Right ventricle myocardium superior (tissue), 1 donor: ENCODE results near the gene BRCA2. TPM values are rescaled to one million over a fixed set of nuclear protein-coding genes. Genes with fewer than 3 reads are reported as not detected.

Source experiments
- ATAC-seq: fragments of 200-7000 bp; cut with Tn5 transposase; one replicate; pipeline ENCODE4 v1.9.1; 2020; ENCODE audit warnings: mild to moderate bottlenecking; ENCODE audit not compliant: poor library complexity
- DNase-seq: peaks from one replicate; pipeline ENCODE4 v3.0.0-alpha.2; 2020
- intact Hi-C: fragments of 100-400 bp; cut with DNase I; formaldehyde crosslinking; loops from one replicate; pipeline ENCODE4 v1.11.2; 2022
- long read RNA-seq: library from polyadenylated mRNA; unstranded; transcript quantifications from one replicate; pipeline ENCODE4 v2.0.0, GENCODE V29; 2021
- total RNA-seq: library from RNA; stranded (reverse); fragmentation: NEBNext Ultra II Directional; extraction: Animal tissue kit (Norgen Biotek cat#: 25700); gene quantifications from one replicate; pipeline ENCODE4 v1.2.1, GENCODE V29; 2021
- donor health status: DM: no; HTN: yes; CAD: no; lungs with severe emphysema.

The BRCA2 gene
- total RNA-seq, result 0.43 TPM
- long read RNA-seq, result 0 reads

GRCh38 chr13:32315238-32316027 is at the start of gene BRCA2, which contains the start of gene ZAR1L:
Gene BRCA2, plus strand, starts transcription at chr13:32315508. Its CDS starts 953 bp downstream, at chr13:32316461.
Gene ZAR1L, minus strand, starts transcription at chr13:32315363. Its CDS starts 3,438 bp downstream, at chr13:32311925.
- ATAC-seq (peak; percentile 99), DNase-seq (peak; percentile 96)
- intact Hi-C loops, result loop anchor here (10.0 kb wide), 1 partner anchor 491 kb away; no protein-coding TSS in a partner anchor

GRCh38 chr13:32265726-32266125 is 49.6 kb upstream of the BRCA2 start:
- ATAC-seq, result no peak
- no peak for DNase-seq
- intact Hi-C loops, result no loop called here

- DNase-seq (no peak), ATAC-seq (no peak)
- intact Hi-C loops, result no loop called here
Observed at GRCh38 chr13:32266130-32266529, 49.2 kb upstream of the BRCA2 start.

GRCh38 chr13:32267836-32268439 is 47.4 kb upstream of the BRCA2 start:
- no peak for DNase-seq
- intact Hi-C loops, result no loop called here
- no peak for ATAC-seq

GRCh38 chr13:32272021-32272683 is 43.2 kb upstream of the BRCA2 start:
- no peak for DNase-seq
- ATAC-seq, result no peak
- intact Hi-C loops, result no loop called here

GRCh38 chr13:32277839-32278238 is 37.5 kb upstream of the BRCA2 start:
- no peak for DNase-seq
- ATAC-seq, result no peak

GRCh38 chr13:32278426-32278825 is 36.9 kb upstream of the BRCA2 start:
- ATAC-seq, result no peak
- intact Hi-C loops, result no loop called here

More at GRCh38 chr13:32277839-32278238, 37.5 kb upstream of the BRCA2 start:
- intact Hi-C loops, result no loop called here

GRCh38 chr13:32281096-32281495 is 34.2 kb upstream of the BRCA2 start:
- intact Hi-C loops, result no loop called here
- no peak for DNase-seq
- no peak for ATAC-seq

More at GRCh38 chr13:32278426-32278825, 36.9 kb upstream of the BRCA2 start:
- DNase-seq, result no peak

- intact Hi-C loops, result no loop called here
- DNase-seq (no peak), ATAC-seq (peak; percentile 79)
Observed at GRCh38 chr13:32282096-32282711, 33.1 kb upstream of the BRCA2 start.

- DNase-seq (no peak), ATAC-seq (peak; percentile 30)
- intact Hi-C loops, result no loop called here
Observed at GRCh38 chr13:32284927-32285632, 30.2 kb upstream of the BRCA2 start.

- no peak for DNase-seq
- intact Hi-C loops, result no loop called here
- ATAC-seq, result no peak
Observed at GRCh38 chr13:32285633-32285965, 29.7 kb upstream of the BRCA2 start.

- DNase-seq, result no peak
- ATAC-seq, result no peak
- intact Hi-C loops, result no loop called here
Observed at GRCh38 chr13:32297206-32297605, 18.1 kb upstream of the BRCA2 start.

GRCh38 chr13:32298695-32299094 is 16.6 kb upstream of the BRCA2 start:
- ATAC-seq (no peak), DNase-seq (no peak)
- intact Hi-C loops, result no loop called here

GRCh38 chr13:32299893-32300292 is 15.4 kb upstream of the BRCA2 start:
- DNase-seq (no peak), ATAC-seq (no peak)
- intact Hi-C loops, result loop anchor here (2.0 kb wide), 1 partner anchor 53 kb away; no protein-coding TSS in a partner anchor

- DNase-seq (no peak), ATAC-seq (no peak)
- intact Hi-C loops, result loop anchor here (2.0 kb wide), 1 partner anchor 54 kb away; no protein-coding TSS in a partner anchor
Observed at GRCh38 chr13:32300406-32300805, 14.9 kb upstream of the BRCA2 start.

- ATAC-seq, result no peak
- no peak for DNase-seq
- intact Hi-C loops, result loop anchor here (2.0 kb wide), 1 partner anchor 54 kb away; no protein-coding TSS in a partner anchor
Observed at GRCh38 chr13:32300920-32301319, 14.4 kb upstream of the BRCA2 start.

- no peak for DNase-seq
- intact Hi-C loops, result no loop called here
- no peak for ATAC-seq
Observed at GRCh38 chr13:32302461-32302860, 12.8 kb upstream of the BRCA2 start.

- ATAC-seq, result peak; percentile 32
Observed at GRCh38 chr13:32305646-32306045, 9.7 kb upstream of the BRCA2 start.

More at GRCh38 chr13:32305646-32306045, 9.7 kb upstream of the BRCA2 start:
- intact Hi-C loops, result no loop called here
- DNase-seq, result no peak
